Nephron (organoid): Measurements from ENCODE around the gene TMPRSS11E.
A peak's percentile ranks its signal among the peaks of the same experiment; 100 is the strongest.

Experiments used
- H3K27ac Mint-ChIP-seq, 3 experiments: 2 replicates each; pipeline ENCODE4 v1.8.0; 2020; ENCODE audit warnings: mixed read lengths in 3 of 3, mild to moderate bottlenecking in 2 of 3, moderate library complexity in 1 of 3
- H3K27me3 Mint-ChIP-seq: 2 replicates; pipeline ENCODE4 v1.8.0; 2021; ENCODE audit warnings: low read depth, mild to moderate bottlenecking, moderate library complexity, mixed read lengths
- H3K36me3 Mint-ChIP-seq: 2 replicates; pipeline ENCODE4 v1.8.0; 2020; ENCODE audit warnings: low read depth, mixed read lengths
- H3K4me1 Mint-ChIP-seq: 2 replicates; pipeline ENCODE4 v1.8.0; 2020; ENCODE audit warnings: mixed read lengths
- H3K4me3 Mint-ChIP-seq, 3 experiments: 2 replicates each; pipeline ENCODE4 v1.8.0; 2020; ENCODE audit warnings: mild to moderate bottlenecking in 3 of 3, mixed read lengths in 3 of 3, moderate library complexity in 2 of 3
- H3K9me3 Mint-ChIP-seq: 2 replicates; pipeline ENCODE4 v1.8.0; 2020; ENCODE audit warnings: mixed read lengths
- TF ChIP-seq, protein P1 (sequence below), 3 experiments: fragments of 200-600 bp; sonication (generic); IDR thresholded peaks; one replicate each; pipeline ENCODE4 v1.5.0; 2021; ENCODE audit warnings: antibody characterized with exemption in 3 of 3; ENCODE audit not compliant: unreplicated experiment in 3 of 3

The TMPRSS11E gene

DNA sequence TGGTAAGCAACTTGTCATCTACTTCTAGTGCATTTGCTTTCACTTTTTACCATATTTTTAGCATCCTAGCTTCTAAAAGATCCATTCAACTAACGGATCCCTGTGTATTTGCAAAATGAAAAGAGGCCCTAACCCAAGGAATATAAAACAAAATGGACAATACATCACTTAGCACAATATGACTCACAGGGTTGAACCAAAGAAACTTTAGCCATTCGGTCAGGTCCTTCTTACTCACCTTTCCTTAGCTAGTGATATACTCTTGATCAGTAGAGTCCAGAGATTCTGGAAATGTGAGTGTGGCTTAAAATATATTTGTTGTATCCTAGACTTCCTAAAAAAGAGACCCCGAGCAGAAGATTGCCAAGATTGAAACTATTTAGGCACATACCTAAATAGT is 19.5 kb downstream of the TMPRSS11E start:
- Mint-ChIP-seq H3K36me3 (no peaks in the 10 kb centered on the region), H3K9me3 (no peaks in the 10 kb centered on the region), H3K4me1 (no peaks in the 10 kb centered on the region), H3K27ac (no peak overlapping the region), H3K4me3 (no peak overlapping the region), H3K27me3 (no peaks in the 10 kb centered on the region)
- TF ChIP-seq, protein P1, sequence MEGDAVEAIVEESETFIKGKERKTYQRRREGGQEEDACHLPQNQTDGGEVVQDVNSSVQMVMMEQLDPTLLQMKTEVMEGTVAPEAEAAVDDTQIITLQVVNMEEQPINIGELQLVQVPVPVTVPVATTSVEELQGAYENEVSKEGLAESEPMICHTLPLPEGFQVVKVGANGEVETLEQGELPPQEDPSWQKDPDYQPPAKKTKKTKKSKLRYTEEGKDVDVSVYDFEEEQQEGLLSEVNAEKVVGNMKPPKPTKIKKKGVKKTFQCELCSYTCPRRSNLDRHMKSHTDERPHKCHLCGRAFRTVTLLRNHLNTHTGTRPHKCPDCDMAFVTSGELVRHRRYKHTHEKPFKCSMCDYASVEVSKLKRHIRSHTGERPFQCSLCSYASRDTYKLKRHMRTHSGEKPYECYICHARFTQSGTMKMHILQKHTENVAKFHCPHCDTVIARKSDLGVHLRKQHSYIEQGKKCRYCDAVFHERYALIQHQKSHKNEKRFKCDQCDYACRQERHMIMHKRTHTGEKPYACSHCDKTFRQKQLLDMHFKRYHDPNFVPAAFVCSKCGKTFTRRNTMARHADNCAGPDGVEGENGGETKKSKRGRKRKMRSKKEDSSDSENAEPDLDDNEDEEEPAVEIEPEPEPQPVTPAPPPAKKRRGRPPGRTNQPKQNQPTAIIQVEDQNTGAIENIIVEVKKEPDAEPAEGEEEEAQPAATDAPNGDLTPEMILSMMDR (IDR thresholded peaks at IDR 0.05; ENCODE audit: unreplicated experiment in 3 of 3), result no peak

DNA sequence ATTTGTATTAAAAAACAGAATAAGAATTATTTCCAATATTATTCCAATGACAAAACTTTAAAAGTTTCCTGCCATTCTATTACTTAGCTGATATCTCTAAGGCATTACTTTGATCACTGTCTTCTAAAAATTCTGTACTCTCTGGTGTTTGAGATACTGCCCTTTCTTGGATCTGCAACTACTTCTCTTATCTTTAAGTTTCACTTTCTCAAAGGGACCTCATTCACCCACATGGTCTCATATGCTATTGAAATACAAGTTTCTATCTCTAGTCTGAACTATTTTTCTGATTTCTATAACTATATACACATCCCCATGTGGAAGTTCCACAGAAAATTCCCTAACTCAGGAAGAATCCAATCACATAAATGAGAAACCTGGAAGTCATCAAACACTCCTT is 22.2 kb downstream of the TMPRSS11E start:
- H3K4me3 Mint-ChIP-seq, result no peak overlapping the region
- no peaks in the 10 kb centered on the region for H3K36me3 Mint-ChIP-seq
- H3K27ac Mint-ChIP-seq, result no peak overlapping the region
- no peaks in the 10 kb centered on the region for H3K4me1 Mint-ChIP-seq
- TF ChIP-seq, protein P1 (IDR thresholded peaks at IDR 0.05; ENCODE audit: unreplicated experiment in 3 of 3), result no peak
- no peaks in the 10 kb centered on the region for H3K27me3 Mint-ChIP-seq
- no peaks in the 10 kb centered on the region for H3K9me3 Mint-ChIP-seq

DNA sequence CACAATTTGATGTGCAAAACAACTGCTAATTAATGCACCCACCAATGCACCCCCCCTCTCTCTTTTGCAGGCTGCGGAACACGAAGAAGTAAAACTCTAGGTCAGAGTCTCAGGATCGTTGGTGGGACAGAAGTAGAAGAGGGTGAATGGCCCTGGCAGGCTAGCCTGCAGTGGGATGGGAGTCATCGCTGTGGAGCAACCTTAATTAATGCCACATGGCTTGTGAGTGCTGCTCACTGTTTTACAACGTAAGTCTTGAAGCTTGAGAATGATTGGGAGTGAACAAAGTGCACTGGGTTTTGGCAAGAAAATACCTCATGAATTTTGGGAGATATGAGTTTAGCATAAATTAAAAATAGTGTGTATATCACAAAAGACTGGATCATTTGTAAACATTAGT is 28.9 kb downstream of the TMPRSS11E start:
- H3K4me1 Mint-ChIP-seq, result peaks cover 11% of the 10 kb centered on the region
- H3K4me3 Mint-ChIP-seq, result no peak overlapping the region
- H3K27ac Mint-ChIP-seq, result no peak overlapping the region
- TF ChIP-seq, protein P1 (IDR thresholded peaks at IDR 0.05; ENCODE audit: unreplicated experiment in 3 of 3), result no peak
- no peaks in the 10 kb centered on the region for H3K9me3 Mint-ChIP-seq
- H3K36me3 Mint-ChIP-seq, result no peaks in the 10 kb centered on the region
- no peaks in the 10 kb centered on the region for H3K27me3 Mint-ChIP-seq

DNA sequence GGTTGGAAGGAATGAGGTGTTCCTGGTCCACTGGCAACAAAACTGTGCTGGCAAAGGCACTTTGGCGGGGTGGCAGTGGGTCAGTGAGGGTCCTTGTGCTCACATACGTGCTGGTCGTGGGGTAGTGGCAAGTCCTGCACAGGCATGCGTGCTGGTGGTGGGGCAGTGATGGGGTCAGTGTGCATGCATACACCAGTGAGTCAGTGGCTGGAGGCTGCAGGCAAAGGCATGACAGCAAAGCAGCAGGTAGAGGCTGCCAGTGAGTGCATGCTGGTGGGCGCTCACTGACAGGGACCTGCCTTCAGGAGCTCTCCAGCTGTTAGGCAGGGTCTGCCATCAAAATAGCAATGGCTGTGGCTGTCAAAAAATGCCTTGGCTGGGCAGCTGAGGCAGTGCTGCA is 42.1 kb downstream of the TMPRSS11E start:
- TF ChIP-seq, protein P1 (IDR thresholded peaks at IDR 0.05; ENCODE audit: unreplicated experiment in 3 of 3), result no peak
- Mint-ChIP-seq H3K9me3 (no peaks in the 10 kb centered on the region), H3K36me3 (no peaks in the 10 kb centered on the region), H3K27me3 (no peaks in the 10 kb centered on the region), H3K4me1 (no peaks in the 10 kb centered on the region), H3K27ac (no peak overlapping the region), H3K4me3 (no peak overlapping the region)

DNA sequence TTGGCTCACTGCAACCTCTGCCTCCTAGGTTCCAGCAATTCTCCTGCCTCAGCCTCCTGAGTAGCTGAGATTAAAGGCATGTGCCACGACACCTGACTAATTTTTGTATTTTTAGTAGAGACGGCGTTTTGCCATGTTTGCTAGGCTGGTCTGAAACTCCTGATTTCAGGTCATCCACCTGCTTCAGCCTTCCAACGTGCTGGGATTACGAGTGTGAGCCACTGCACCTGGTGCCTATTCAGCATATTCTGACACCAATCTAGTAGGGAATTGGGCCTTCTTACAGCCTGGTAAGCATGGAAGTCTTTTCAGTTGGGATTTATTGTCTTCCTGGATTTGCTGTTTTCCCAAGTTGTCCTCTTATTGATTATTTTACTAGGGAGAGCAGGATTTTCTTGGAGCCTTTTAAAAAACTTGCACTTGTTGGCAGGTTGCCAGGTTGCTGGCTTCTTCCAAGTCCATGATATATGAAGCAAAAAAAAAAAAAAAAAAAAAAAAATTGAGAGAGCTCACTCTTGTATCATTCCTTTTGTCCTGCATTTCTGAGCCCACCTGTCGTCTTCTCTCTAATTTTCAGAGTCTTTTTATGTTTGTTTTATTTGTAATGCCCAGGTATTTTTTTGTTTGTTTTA is 43.7 kb downstream of the TMPRSS11E start:
- TF ChIP-seq, protein P1 (IDR thresholded peaks at IDR 0.05; ENCODE audit: unreplicated experiment in 3 of 3), result no peak
- no peak overlapping the region for H3K4me3 Mint-ChIP-seq
- no peaks in the 10 kb centered on the region for H3K36me3 Mint-ChIP-seq
- no peaks in the 10 kb centered on the region for H3K9me3 Mint-ChIP-seq
- H3K4me1 Mint-ChIP-seq, result no peaks in the 10 kb centered on the region
- H3K27me3 Mint-ChIP-seq, result no peaks in the 10 kb centered on the region
- H3K27ac Mint-ChIP-seq, result no peak overlapping the region

DNA sequence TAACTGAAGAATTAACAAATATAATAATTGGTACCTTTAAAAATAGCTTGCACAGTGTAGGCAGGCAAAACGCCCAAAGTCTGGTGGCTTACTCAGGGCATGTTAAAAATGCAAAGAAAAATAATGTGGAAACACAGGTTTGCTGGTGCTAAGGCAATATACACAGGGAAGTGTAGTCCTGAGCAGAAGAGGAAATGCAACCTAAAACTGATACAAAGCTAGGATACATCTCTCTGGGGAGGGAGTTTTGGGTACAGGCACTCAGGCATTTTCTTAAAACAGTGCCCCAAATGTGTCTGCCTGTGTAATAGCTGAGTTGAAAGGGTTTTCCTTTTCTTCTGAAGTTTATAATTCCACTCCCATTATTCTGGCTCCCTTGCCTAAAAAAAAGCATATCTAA is 47.4 kb downstream of the TMPRSS11E start:
- Mint-ChIP-seq H3K9me3 (no peaks in the 10 kb centered on the region), H3K27ac (peak overlapping the region in 1 of 3 experiments; percentile 9), H3K36me3 (no peaks in the 10 kb centered on the region), H3K27me3 (no peaks in the 10 kb centered on the region), H3K4me1 (peaks cover 6% of the 10 kb centered on the region), H3K4me3 (no peak overlapping the region)
- TF ChIP-seq, protein P1 (IDR thresholded peaks at IDR 0.05; ENCODE audit: unreplicated experiment in 3 of 3), result no peak
